ENCODE measurements around the gene ITGB2.

ITGB2 gene

GRCh38 chr21:44955141-44955797 lies 34.6 kb upstream of the ITGB2 start:
- no peak for DNase-seq

GRCh38 chr21:44954281-44954771 lies 33.6 kb upstream of the ITGB2 start:
- no peak for DNase-seq

- no peak for DNase-seq
These were observed 32.9 kb upstream of the ITGB2 start for GRCh38 chr21:44953628-44954021.

DNA sequence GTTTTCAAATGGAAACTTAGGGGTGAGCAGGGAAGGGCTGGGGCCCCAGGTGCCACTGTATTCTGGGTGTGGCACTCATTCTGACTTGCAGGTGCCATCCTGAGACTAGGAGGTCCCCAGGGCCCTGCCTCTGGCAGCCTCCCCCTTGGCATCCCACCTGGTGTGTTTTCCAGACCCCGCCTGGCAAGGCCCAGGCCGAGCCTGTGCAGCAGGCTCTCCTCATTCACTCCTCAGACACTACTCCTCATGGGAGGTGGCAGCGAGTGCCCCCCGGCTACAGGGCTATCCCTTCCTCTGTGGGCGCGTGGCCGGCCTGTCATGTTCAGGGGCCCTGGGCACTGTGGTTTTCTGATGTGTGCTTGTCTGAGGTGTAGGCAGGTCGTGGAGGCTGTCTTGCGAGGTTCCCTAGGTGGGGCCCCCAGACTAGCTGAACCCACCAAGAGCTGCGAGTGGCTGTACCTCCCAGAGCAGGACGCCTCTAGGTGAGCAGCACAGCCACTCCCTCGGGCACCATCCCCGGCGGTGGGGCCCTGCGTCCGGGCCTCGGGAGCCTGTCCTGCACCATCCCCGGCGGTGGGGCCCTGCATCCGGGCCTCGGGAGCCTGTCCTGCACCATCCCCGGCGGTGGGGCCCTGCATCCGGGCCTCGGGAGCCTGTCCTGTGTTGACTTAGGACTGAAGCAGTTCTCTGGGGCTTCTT lies 32.4 kb upstream of the ITGB2 start:
- DNase-seq = no peak

DNA sequence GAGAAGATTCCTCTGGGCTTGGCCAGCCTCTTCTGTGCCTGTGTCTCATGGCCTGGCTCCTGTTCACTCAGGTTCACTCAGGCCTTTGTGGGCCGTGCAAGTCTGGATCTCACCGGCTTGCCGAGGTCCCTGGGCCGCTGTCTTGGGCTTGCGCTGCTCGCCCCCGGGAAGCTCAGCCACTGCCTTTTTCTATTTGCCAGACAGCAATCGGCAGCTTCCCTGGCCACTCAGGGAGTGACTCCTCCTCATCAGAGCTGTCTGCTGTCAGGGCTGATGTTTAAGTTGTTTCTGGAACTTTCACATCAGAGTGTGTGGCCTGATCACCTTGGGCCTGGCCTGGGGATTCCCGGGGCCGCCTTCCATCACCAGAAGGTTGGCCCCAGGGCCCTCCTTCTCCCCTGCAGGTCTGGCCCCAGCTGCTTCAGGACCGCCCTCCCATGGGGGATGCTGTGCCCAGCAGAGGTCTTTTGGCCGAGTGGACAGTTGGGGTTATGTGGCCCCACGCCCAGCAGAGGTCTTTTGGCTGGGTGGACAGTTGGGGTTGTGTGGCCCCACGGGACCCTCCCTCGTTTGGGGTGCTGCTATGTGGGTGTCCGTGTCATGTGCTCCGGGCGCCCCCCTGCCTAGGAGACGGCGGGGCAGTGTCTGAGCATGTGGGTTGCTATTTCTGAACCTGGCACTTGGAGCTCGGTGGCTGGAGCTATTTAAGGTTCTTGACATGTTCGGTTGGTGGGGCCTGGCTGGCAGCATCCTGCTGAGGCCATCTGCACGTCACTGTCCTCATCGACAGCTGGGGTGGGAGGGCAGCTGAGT lies 31.6 kb upstream of the ITGB2 start:
- no peak for DNase-seq

GRCh38 chr21:44951186-44951915 lies 30.7 kb upstream of the ITGB2 start:
- no peak for DNase-seq

- DNase-seq = no peak
These were observed 29.7 kb upstream of the ITGB2 start for GRCh38 chr21:44950351-44950750.

- peak; percentile 29 for DNase-seq
These were observed 29.1 kb upstream of the ITGB2 start for GRCh38 chr21:44949779-44950198.

DNA sequence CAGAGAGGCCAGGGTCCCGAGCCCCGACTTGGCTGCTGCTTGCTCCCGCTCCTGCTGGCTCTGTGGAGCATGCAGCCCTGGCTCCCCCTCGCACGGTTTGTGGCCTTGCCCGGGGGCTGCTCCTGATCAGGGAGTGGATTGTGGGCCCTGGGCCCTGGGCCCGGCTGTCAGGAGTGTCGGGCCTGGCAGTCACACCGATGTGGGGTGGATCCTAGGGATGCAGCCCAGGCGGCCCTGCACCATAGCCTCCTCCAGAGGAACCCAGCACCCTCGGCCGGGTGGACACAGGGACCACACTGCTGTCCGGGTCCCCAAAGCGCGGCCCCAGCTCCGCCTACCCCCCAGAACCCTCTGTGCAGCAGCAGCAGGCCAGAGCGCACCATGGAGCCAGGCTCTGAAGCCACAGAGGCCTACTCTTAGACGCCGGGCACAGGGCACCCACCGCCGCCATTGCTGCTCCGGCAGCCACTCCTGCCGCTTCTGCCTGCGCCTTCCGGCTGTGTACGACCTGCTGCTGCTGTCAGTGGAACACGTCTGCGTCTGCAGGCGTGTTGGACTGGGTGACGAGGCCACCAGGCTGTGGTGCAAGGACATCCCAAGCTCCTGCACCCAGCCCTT lies 28.6 kb upstream of the ITGB2 start:
- DNase-seq = no peak

DNA sequence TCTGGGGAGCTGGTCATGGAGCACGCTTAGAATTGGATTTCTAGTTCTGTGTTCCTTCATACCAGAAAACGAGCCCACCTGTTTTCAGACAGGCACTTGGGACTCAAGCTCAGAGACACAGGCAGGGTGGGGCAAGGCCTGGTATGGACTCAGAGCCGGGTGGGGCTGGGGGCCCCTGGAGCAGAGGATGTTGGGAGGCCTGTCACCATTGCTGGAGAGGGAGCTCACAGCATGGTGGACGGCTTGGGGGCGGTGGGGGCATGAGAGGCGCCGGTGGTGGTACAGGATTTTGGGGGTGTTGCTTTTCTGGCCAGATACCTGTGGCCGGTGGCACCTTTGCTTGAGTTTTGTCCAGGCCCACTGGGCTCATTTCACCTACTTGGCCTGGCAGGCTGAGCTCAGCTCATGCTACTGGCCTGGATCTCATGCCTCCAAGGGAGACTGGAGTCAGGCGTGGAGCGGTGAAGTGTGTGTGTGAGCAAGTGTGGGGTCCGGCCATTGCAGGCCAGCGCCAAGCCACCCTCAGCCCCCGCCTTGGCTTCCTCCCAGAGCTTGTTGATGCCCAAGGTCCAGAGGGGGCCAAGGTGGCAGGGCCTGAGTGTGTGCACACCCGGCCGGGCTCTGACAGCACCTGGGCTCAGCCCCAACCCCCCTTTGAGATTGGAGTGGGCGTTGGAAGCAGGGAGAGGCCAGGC lies 27.9 kb upstream of the ITGB2 start:
- no peak for DNase-seq

- no peak for DNase-seq
These were observed 27.2 kb upstream of the ITGB2 start for GRCh38 chr21:44947930-44948331.

GRCh38 chr21:44947111-44947929 lies 26.6 kb upstream of the ITGB2 start:
- DNase-seq = no peak

GRCh38 chr21:44946254-44947041 lies 25.7 kb upstream of the ITGB2 start:
- DNase-seq = no peak

- DNase-seq = no peak
These were observed 23.9 kb upstream of the ITGB2 start for GRCh38 chr21:44944596-44944995.

DNA sequence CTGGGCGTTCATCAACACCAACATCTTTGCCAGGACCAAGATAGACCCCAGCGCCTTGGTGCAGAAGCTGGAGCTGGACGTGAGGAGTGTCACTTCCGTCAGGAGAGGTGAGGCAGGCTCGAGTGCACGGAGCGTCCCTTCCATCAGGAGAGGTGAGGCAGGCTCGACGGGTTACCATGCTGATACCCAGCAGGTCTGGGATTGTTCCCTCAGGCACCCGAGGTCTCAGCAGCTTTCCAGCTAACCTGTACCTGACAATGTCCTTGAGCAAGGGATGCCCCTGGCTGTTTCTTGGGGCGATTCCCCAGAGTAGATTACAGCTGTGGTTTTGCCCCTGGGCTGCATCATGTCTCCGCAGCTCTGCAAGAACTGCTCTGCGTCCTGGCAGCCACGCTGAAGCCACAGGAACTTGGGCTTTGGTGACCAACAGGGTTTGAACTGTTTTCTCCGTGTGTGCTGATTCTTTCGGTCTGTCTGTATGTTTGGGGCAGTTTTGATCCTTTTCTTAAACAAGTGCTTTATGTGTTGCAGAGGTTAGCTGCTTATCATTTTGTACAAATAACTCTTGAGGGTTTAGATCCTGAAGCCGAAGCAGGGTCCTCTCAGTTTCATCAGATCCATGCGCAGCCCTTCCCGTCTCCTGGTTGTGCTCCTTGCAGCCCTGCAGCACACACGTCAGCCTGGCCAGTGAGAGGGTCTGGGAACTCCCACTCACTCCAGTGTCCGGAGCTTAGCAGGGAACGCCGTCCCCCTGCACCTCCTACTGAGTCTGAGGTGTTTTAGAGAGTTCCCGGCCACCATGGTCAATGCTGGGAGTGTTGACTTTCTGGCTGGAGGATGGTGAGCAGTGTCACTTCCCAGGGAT lies 23.2 kb upstream of the ITGB2 start:
- no peak for DNase-seq

DNA sequence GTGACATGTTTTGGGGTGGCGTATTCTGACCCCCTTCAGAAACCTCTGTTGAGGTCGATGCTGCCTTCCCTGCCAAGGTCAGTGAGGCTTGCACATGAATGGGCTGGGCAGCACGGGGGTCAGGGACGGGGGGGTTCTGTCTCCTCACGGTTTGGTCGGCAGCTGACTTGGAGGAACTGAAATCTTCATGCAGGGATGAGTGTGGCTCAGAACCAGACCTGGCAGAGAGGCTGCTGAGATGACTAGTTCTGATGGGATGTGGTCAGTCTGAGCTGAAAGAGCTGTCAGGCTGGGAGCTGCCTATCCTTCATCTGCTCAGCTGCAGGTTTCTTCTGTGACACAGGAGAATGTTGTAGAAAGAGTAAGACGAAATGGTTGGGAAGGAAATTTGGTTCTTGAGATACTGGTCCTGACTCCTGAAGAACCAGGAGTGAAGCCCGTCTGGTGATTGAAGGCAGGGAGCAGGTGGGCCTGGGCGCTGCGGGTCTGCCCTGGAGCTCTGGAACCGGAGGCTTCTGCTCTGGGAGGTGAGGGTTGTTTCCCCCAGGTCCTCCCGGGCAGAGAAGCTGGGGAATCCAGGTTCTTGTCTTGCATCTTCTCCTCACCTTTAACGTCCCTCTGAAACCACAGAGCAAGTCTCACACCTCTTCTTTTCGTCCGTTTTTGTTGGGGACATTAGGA lies 22.4 kb upstream of the ITGB2 start:
- no peak for DNase-seq

- DNase-seq = no peak
These were observed 21.9 kb upstream of the ITGB2 start for GRCh38 chr21:44942566-44942965.

DNA sequence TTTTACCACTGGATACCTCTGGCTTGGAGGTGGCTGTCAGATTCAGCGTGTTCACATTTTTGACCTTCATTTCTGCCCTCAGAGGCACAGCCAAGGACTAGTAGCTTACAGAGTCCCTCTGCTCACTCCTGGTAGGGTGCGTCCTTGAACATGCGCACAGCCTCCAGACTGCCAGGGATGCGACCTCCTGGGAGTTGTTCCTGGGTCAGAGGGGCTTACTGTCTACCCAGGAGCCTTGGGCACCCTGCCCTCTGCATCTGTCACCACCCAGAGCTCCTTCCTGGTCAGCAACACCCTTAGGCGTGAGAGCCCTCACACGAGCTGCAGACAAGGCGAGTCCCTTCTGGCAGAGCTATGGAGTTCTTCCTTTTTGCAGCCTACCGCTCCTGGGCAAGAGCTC lies 20.9 kb upstream of the ITGB2 start:
- DNase-seq = no peak
